HG02938 (cell line): ENCODE results near the gene DENND1C.
A peak's percentile ranks its signal among the peaks of the same experiment; 100 is the strongest.

Experiments
- ATAC-seq: cut with Tn5 transposase; IDR thresholded peaks from one replicate; pipeline ENCODE4 v1.9.1; 2021; ENCODE audit warnings: mild to moderate bottlenecking, moderate library complexity; ENCODE audit not compliant: unreplicated experiment

The DENND1C gene

GRCh38 chr19:6425732-6426620 lies 55.6 kb downstream of the DENND1C start:
- ATAC-seq: no peak

GRCh38 chr19:6424939-6425731 lies 56.5 kb downstream of the DENND1C start:
- peak; percentile 85 for ATAC-seq

GRCh38 chr19:6424195-6424938 lies 57.2 kb downstream of the DENND1C start, which contains the start of gene KHSRP:
KHSRP (minus strand) TSS chr19:6424811; CDS start chr19:6424701, 110 bp downstream.
- no peak for ATAC-seq

- ATAC-seq: no peak
These were observed 57.9 kb downstream of the DENND1C start for GRCh38 chr19:6423499-6424194.

- ATAC-seq: no peak
These were observed 60.2 kb downstream of the DENND1C start for GRCh38 chr19:6421075-6422014.

GRCh38 chr19:6418562-6418932 lies 63.0 kb downstream of the DENND1C start:
- no peak for ATAC-seq

GRCh38 chr19:6417713-6418561 lies 63.6 kb downstream of the DENND1C start:
- no peak for ATAC-seq
